Stimulated activated CD4-positive, alpha-beta T cell treated with anti-CD3 and anti-CD28 coated beads, Interleukin-1b, Interleukin-23, amount 100 ng/mL, for 24 hours (primary cell): ENCODE results near the gene AP3M1.
"Not testable (repeated sequence)": the region's sequence is repeated elsewhere in the genome, so short reads cannot be mapped to it uniquely, and the experiment has no call there.

ENCODE experiments used
- DNase-seq, 4 experiments: peaks; one replicate each; pipeline ENCODE4 v3.0.0-alpha.2; 2020; ENCODE audit warnings: low read depth in 4 of 4, low spot score in 1 of 4

Gene AP3M1

DNA sequence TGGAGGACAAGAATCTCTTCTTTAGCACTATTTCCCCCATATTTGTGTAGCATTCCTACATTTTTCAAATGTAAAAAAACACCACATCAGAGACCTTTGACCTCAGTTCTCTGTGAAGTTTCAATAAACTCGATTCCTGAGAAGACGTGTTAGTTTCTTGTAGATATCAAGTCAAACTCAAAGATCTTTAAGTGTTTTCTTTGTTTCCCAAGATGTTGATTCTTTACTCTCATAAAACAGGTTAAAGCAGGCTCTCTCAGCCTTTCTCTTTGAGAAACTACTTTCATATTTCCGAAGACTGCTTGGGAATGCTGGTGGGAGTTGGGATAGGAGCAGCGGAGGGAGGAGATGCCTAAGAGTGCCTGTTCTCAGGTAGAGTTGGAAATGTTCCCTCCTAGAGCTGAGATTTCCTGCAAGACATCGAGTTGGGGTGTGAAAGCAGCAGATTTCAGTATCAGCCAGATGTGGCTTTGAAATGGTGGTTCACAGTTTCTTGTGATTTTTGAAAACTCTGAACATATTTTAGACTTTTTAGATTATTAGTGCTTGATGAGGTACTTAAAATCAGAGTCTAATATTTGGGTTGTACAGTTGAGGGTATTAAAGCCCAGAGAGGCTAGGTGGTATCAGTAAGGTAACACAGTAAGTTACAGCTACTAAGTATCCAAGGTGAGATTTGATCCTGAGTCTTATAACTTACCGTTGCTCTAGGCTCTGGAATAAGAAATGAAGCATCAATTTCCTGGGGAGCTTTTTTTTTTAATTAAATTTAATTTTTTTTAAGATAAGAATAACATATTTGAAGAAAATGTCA, 14.3 kb upstream of the AP3M1 start:
- no peak for DNase-seq

DNA sequence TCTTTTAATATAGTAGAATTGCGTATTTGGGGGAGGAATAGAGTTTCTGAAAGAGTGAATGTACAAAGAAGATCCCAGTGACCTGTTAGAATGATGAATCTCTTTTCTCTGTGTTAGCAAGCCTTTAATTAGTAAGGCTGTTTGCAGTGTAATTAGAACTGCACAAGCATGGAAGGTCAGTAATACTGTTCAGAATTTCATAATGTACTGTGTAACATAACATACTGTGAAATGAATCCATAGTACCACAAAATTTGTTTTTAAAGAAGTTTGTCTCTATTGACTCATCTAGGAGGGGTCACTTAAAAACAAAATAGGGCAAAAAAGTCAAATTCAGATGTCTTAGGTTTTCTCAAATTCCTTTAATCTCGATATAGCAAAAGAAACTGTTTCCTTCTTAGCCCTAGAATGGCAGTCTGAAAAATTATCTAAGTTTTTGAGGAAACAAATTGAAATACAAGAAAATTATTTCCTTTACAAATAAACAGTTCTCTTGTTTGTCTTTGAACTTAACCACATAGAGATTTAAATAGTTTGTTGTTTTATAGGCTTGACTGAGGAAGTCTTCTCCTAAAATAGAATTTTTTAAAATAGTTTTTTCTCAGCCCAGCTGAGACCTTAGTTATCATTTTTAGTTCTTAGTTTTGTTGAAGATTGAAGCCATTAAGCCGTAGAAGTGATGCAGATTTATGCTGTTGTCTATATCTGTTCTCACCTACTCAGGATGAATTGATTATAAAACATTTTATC, 12.9 kb upstream of the AP3M1 start:
- DNase-seq = no peak

DNA sequence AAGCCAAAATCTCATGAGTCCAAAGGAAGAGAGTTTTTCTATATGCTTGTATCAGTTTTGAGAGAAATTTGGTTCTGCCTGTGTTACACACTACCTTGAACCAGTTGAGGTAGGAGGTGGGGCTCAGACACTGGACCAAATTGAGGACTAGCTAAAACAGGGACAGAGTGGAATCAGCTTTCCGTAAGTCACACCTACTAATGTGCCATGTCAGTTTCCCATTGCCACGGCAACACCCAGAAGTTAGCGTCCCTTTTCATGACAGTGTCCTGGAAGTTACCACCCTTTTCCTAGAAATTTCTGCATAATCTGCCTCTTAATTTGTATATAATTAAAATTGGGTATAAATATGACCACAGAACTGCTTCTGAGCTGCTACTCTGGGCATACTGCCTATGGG, 9.4 kb upstream of the AP3M1 start:
- no peak for DNase-seq

DNA sequence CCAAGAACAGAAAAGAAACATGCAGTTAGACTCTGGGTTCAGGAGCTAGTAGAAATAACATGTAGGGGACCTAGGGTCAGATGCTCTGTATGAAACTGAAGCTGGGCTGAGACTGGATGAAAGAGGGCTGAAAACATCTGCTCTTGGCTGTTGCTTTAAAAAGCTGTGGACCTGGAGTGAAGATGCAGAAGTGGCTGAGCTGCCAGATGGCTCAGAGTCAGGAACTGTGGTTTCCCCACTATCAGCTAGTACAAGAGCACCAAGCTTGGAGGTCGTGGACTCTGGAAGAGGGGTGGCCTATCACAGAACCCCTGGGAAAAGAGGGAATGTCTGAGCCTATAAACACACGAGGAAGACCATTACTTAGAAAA, 6.3 kb upstream of the AP3M1 start:
- no peak for DNase-seq

DNA sequence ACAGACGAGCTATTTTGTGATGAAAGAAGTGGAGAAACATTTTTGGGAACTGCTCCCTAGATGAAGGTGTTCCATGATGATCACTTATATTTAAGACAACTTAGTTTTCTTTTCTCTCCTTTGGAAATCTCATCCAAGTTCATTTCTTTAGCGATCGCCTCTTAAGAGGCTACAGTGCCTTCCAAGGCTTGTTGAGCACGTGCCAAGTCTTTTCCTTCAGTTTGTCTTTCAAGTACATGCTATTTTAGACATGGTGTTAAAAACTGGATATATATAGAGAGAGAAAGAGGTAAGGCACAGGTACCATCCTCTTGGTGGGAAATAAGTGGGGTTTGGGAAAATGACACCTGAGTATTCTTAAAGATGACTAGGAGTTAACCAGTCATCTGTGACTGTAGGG, 3.0 kb upstream of the AP3M1 start:
- DNase-seq = no peak

DNA sequence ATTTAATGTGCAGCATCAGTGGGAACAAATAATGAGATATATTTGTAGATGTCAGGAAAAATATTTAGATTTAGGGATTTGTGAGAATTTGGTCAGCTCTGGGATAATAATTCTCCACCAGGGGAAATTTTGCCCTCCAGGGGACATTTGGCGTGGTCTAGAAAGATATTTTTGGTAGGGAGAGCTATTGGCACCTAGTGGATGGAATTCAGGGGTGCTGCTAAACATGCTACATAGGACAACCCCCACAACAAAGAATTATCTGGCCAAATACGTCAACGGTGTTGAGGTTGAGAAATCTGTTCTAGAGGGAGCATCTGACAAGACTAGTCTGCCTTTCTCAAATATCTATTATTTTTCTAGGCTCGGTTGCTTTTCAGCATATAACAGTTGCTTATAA, 2.5 kb upstream of the AP3M1 start:
- DNase-seq = no peak

DNA sequence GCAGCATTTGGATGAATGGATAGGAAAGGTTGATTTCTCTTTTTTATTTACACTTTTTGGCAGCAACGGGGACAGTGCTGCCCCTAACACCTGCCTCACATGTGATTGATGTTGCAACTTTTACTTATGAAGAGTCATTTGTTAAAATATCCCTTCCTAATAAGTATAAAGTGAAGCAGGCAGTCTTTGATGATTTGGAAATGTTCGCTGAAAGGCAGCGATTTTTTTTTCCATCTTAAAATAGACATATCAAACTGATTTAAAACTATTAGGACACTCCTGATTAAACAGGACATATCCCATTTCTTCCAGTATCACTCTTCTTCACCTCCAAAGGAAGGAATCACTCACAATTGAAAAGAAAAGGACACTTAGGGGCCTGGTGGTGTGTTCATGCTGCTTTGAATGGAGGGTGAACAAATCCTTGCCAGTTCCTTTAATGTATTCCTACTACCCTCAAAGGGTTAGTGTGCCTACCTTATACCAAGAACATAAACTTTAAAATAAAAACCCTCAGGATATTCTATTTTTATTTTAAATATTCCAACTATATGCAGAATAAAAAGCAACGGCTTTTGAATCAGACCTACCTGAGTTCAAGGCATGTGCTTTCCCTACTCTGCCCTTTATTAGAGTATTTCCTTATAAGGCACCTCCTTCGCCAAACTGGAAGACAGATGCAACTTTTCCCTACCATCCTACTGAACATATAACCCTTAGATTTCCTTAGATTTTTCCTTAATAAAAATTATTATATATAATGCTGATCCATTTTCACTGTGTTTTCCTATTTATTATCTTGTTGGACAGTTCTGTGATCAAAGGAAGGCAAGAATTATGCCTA, 1.5 kb upstream of the AP3M1 start:
- DNase-seq = no peak

DNA sequence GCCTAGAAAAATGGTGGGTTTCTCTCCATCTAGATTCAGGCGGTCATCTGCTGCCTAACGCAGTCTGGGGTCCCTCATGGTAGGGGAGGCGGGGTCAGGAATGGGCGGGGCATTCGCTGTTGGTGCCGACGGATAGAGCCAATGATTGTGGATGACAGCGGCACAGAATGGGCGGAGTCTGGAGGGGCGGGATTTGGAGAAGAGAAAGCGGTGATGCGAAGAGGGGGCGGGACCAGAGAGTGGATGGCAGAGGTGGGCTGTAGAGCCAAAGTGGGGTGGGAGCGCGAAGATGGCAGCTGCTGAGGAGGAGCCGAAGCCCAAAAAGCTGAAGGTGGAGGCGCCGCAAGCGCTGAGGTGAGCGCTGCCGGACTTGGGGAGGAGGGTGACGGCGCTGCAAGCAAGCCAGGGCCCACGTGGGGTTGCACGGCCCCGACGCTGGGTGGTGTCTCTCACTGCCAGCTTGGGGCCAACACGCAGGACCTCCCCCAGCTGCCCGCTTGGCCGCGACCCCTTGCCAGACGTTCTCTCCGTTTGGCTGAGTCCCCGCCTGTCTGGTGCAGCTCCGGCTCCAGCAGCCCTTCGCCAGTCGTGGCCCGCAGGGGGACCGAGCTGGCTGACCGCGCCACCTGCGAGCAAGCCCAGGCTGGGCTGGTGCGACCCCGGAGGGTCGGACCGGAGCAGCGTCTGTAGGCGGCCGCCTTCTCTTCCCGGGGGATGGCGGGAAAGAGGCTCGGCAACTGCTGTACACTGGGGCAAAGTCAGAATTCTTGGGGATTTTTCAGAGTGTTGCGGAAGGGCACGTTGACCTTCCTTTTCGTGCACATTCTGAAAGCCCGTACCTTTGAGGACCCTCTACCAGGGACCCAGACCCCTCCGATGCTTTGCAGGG, 606 bp upstream of the AP3M1 start, which contains the start of gene ADK:
TSS of gene ADK (plus strand) at position 232 of the 889 bp plus-strand sequence. CDS start at position 290, 58 bp downstream.
- DNase-seq = peak; percentile 100

DNA sequence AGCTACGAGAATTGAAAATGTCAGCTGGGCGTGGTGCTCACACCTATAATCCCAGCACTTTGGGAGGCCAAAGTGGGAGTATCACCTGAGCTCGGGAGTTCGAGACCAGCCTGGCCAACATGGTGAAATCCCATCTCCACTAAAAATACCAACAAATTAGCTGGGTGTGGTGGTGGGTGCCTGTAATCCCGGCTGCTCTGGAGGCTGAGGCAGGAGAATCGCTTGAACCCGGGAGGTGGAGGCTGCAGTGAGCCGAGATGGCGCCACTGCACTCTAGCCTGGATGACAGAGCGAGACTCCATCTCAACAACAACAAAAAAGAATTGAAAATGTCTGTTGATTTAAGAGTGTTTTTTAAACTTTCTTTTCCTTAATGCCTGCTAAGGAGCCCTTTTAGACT, 3.6 kb downstream of the AP3M1 start:
- DNase-seq = not testable (repeated sequence)

DNA sequence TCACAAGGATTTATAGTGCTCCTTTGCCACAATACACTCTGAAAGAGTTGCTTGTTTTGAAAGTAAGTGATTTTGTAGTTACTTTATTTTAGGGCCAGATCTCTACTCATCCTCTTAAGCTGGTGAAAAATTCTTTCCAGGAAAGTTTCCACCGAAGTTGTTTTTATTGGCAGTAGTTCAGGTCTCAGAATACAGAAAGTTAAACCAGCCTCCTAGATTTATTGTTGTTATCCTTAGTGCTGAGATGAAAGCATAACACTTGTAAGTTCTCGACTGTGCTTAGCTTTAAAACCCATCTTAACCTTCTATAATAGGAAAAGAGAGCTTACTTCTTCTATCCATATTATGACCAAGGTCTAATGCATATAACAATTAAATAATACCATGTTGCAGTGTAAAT, 5.5 kb downstream of the AP3M1 start:
- DNase-seq = no peak

DNA sequence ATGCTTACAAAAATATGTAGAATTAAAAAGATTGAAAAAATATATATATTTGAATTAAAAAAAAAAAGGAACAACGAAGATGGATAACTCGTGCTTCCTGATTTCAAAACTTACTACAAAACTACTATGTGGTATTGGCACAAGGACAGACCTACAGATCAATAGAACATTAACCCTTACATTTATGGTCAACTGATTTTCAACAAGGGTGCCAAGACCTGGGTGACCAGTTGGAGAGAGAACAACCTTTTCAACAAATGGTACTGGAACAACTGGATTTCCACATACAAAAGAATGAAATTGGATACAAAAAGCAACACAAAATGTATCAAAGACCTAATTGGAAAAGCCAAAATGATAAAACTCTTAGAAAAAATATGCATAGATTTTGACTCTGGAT, 10.1 kb downstream of the AP3M1 start:
- DNase-seq = no peak

DNA sequence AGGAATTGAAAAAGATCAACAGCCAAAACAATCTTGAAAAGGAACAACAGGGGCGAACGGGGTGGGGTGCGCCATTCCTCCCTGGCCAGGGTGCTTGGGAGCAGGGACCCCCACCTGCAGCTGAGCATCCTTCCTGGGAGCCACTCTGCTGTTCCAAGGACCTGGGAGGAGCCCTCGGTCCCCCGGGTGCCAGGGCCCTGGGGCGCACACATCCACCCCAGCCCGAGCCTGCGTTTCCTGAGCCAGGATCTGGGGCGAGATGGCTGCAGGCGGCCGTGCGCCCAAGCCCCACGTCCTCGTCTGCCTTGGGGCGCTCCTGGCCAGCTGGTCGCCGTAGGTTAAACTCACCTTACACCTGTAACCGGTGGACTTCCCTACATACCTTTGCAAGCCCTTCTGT, 10.6 kb downstream of the AP3M1 start:
- no peak for DNase-seq

DNA sequence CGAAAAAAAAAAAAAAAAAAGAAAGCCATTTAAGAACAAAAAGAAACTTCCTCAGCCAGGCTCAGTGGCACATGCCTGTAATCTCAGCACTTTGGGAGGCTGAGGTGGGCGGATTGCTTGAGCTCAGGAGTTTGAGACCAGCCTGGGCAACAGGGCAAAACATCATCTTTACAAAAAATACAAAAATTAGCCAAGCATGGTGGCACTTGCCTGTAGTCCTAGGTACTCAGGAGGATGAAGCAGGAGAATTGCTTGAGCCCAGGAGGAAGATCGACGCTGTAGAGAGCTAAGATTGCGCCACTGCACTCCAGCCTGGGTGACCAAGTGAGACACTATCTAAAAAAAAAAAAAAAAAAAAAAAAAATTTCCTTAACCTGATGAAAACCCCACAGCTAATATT, 12.0 kb downstream of the AP3M1 start:
- not testable (repeated sequence) for DNase-seq

DNA sequence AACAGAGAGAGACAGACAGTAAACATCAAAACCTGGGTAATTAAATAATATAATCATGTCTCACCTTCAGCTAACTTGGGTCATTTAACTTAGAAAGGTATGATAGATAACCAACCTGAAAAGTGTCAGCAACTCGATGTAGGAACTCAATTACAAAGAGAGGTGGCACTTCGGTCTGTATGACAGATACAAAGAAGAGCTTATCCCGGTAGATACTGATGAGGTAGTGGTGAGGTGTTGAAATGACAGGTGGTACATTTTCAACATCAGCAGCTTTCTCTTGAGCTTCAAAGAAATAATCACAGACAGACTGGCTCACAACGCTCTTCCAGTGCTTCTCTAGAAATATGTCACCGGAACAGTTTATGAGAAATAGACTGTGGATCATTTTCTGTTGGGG, 12.6 kb downstream of the AP3M1 start:
- no peak for DNase-seq

DNA sequence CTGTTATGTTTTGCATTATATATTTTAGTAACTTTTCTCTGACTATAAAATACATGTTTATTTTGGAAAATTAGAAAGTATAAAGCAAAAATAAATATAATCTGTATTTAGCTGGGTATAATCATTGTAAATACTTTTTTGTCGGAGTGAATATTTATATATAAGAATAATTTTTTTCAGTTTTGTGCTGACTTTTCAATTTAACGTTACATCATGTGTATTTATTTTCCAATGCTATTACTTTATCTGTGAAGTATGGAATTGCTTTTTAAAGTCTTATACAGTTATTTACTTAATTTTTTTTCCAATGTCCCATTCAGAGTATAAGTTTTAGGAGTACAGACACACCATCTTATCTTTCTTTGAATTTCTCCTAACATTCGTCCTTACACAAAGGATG, 15.2 kb downstream of the AP3M1 start:
- no peak for DNase-seq

DNA sequence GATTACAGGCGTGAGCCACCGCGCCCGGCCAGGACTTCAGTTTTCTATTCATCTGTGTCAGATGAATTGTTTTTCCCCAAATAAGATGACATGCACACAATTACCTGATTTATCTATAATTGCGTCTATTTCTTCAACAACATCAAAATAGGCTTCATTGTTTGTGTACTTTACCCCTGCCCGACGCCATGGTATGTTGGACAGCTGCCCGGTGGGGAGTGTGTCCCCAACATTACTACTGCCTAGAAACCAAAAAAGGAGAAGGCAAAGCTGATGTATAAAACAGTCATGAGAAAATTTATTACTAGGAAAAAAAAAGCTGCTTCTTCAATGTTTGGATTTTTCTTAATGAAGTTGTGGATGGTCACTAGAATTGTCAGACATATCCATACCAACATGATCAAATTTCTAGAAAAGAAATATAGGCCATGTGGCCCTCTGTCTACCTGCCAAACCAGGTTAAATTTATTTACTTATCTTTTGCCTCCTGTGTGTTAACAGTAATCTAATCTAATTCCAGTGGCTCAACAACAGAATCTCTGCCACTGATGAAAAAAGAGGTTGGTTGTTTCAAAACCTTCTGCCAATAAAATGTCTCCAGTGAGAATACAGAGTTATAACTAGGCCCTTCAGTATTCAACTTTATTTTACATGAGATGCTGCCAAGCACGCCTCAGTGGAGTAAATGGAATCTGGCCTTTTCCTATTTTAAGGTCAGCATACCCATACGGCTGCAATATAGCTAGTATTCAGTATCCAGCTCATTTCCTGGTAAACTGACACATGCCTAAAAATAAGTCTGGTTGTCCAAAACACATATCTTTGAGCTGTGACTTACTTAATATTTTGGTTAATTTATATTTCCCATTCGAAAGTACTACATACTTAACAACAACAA, 16.5 kb downstream of the AP3M1 start:
- DNase-seq = no peak

DNA sequence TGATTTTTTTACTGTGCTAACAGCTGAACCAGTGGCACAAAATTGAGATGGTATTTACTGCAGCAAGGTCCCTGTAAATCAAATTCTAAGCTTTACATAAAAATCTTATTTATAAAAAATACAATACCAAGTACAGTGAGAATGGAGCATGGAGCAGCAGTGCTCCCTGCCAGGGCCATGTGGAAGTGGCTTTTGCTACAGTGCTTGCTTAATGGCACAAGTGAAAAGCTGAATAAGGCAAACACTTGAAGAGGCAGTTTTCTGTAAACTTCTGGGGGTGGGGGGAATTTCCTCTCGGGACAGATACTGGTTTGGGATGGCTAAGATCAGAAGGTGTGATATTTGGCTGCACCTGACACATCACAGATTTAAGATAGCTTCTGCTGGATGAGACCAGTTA, 27.5 kb downstream of the AP3M1 start:
- no peak for DNase-seq

DNA sequence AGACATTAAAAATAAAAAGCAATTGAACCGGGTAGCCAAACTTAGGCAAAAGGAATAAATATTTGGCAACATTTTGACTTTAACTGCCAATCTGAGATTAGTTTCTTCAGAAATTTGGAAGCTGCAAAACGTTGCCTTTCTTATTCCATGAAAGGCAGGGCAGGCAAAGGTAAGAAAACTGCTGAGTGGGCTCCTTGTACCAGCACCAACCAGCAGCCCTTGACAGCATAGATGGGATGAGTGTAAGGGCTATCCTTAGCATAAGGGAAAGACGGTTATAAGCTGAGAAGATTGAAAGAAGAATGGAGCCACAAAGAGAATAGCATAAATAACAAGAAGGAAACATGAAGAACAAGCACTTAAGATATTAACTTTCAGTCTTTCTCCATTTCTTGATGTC, 28.6 kb downstream of the AP3M1 start:
- no peak for DNase-seq

DNA sequence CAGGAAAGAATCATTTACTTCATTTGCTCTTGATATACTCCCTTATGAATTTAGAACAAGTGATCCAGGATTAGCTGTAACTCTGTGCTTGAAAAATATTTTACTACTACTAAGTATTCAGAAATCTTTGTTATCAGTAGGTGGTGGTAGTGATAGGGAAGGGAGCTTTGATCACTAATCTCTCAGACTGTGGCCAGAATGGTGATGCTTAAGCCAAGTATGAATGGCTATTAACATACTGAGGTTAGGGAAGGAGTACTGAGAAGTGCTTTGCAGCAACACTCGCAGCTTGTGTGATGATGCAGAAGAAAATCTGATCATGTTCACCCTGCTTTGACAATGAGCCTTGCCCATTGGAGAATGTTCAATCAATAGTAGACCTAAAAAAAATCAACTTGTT, 29.3 kb downstream of the AP3M1 start:
- DNase-seq = no peak

DNA sequence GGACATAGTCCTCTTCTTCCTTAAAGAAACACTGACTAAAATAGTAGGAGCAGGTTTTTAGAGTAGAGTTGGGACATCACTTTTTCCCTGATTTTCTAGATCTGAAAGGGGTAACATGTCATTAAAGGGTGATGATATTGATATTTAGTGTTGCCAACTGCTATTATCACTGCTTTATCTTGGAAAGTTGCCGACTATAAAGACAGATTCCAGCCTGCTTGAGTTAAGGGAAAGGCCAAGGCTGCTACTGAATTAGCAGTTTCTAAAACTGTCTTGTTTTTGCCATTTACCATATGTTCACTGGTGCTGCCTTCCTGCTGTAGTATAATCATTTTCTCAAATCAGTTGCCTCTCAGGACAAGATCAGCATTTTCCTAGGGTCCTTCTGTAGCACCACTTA, 29.7 kb downstream of the AP3M1 start:
- no peak for DNase-seq
